ENCODE data around the gene CRABP2. TPM values are rescaled to one million over a fixed set of nuclear protein-coding genes. Genes with fewer than 3 reads are reported as not detected.

Gene CRABP2
- total RNA-seq, 1 experiment from 2014 or later = 1.9 TPM

- H3K9me3 Mint-ChIP-seq (ENCODE audit: unreplicated experiment) = no peaks in the 10 kb centered on the region
- no peak for TF ChIP-seq CTCF (IDR thresholded peaks at IDR 0.05; ENCODE audit: unreplicated experiment)
- peaks cover 36% of the 10 kb centered on the region for H3K4me1 Mint-ChIP-seq (ENCODE audit: insufficient read depth, unreplicated experiment)
- DNase-seq (ENCODE audit: unreplicated experiment) = no peak
- no peak overlapping the region for H3K27ac Mint-ChIP-seq (ENCODE audit: low read depth, unreplicated experiment)
- ChIA-PET CTCF (interaction anchor here (0.6 to 13.0 kb wide), 6 partner anchors 16 to 306 kb away, joined by 3 to 552 read pairs (median 7); partner anchors contain the start of genes HAPLN2 and NES), POLR2A (no interaction called here)
- intact Hi-C loops (cut with micrococcal nuclease) = no loop called here
- H3K27me3 Mint-ChIP-seq (ENCODE audit: insufficient read depth, unreplicated experiment) = no peaks in the 10 kb centered on the region
- no TSS peak for BruUV-seq (replicated peaks)
- H3K36me3 Mint-ChIP-seq (ENCODE audit: insufficient read depth, unreplicated experiment) = peaks cover 4% of the 10 kb centered on the region
- H3K4me3 Mint-ChIP-seq (ENCODE audit: unreplicated experiment) = no peak overlapping the region
Observed at GRCh38 chr1:156664767-156665411, 40.5 kb downstream of the CRABP2 start.

GRCh38 chr1:156664046-156664766, 41.2 kb downstream of the CRABP2 start:
- Mint-ChIP-seq H3K4me3 (ENCODE audit: unreplicated experiment) (no peak overlapping the region), H3K27ac (ENCODE audit: low read depth, unreplicated experiment) (no peak overlapping the region)

GRCh38 chr1:156663178-156663577, 42.2 kb downstream of the CRABP2 start:
- intact Hi-C loops (cut with micrococcal nuclease) = no loop called here
- DNase-seq (ENCODE audit: unreplicated experiment) = peak; percentile 35
- BruUV-seq (replicated peaks) = no TSS peak
- POLR2A ChIA-PET = interaction anchor here (0.6 to 1.4 kb wide), 2 partner anchors 23 to 104 kb away, joined by 3 to 4 read pairs; partner anchors contain the start of gene PRCC
- no peaks in the 10 kb centered on the region for H3K9me3 Mint-ChIP-seq (ENCODE audit: unreplicated experiment)
- H3K4me3 Mint-ChIP-seq (ENCODE audit: unreplicated experiment) = no peak overlapping the region
- H3K27me3 Mint-ChIP-seq (ENCODE audit: insufficient read depth, unreplicated experiment) = no peaks in the 10 kb centered on the region
- H3K27ac Mint-ChIP-seq (ENCODE audit: low read depth, unreplicated experiment) = no peak overlapping the region
- CTCF ChIA-PET = interaction anchor here (1.1 to 13.0 kb wide), 3 partner anchors 17 to 63 kb away, joined by 3 to 552 read pairs (median 396); partner anchors contain the start of genes HAPLN2 and NES
- no peak for TF ChIP-seq CTCF (IDR thresholded peaks at IDR 0.05; ENCODE audit: unreplicated experiment)
- peaks cover 12% of the 10 kb centered on the region for H3K36me3 Mint-ChIP-seq (ENCODE audit: insufficient read depth, unreplicated experiment)
- H3K4me1 Mint-ChIP-seq (ENCODE audit: insufficient read depth, unreplicated experiment) = peaks cover 44% of the 10 kb centered on the region

More at GRCh38 chr1:156664046-156664766, 41.2 kb downstream of the CRABP2 start:
- TF ChIP-seq CTCF (IDR thresholded peaks at IDR 0.05; ENCODE audit: unreplicated experiment) = no peak
- DNase-seq (ENCODE audit: unreplicated experiment) = no peak
- CTCF ChIA-PET = interaction anchor here (0.7 to 13.0 kb wide), 6 partner anchors 16 to 106 kb away, joined by 3 to 552 read pairs (median 7); partner anchors contain the start of genes HAPLN2 and NES
- no peaks in the 10 kb centered on the region for H3K9me3 Mint-ChIP-seq (ENCODE audit: unreplicated experiment)
- H3K27me3 Mint-ChIP-seq (ENCODE audit: insufficient read depth, unreplicated experiment) = no peaks in the 10 kb centered on the region
- peaks cover 11% of the 10 kb centered on the region for H3K36me3 Mint-ChIP-seq (ENCODE audit: insufficient read depth, unreplicated experiment)
- POLR2A ChIA-PET = no interaction called here
- BruUV-seq (replicated peaks) = no TSS peak
- intact Hi-C loops (cut with micrococcal nuclease) = no loop called here
- peaks cover 43% of the 10 kb centered on the region for H3K4me1 Mint-ChIP-seq (ENCODE audit: insufficient read depth, unreplicated experiment)

DNA sequence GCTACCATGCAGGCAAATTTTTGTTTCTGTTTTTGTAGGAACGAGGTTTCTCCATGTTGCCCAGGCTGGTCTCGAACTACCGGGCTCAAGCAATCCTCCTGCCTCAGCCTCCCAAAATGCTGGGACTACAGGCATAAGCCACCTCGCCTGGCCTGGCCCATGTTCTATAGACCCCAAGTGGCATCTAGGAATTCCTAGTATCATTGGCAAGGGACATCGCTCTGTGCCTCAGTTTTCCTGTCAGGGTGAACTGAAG, 42.7 kb downstream of the CRABP2 start:
- BruUV-seq (replicated peaks) = no TSS peak
- no peak for DNase-seq (ENCODE audit: unreplicated experiment)
- POLR2A ChIA-PET = interaction anchor here (0.6 to 3.6 kb wide), 3 partner anchors 24 to 105 kb away, joined by 3 to 58 read pairs (median 4); partner anchors contain the start of genes ISG20L2, METTL25B and PRCC
- H3K36me3 Mint-ChIP-seq (ENCODE audit: insufficient read depth, unreplicated experiment) = peaks cover 13% of the 10 kb centered on the region
- no peak overlapping the region for H3K4me3 Mint-ChIP-seq (ENCODE audit: unreplicated experiment)
- intact Hi-C loops (cut with micrococcal nuclease) = no loop called here
- no peaks in the 10 kb centered on the region for H3K27me3 Mint-ChIP-seq (ENCODE audit: insufficient read depth, unreplicated experiment)
- H3K4me1 Mint-ChIP-seq (ENCODE audit: insufficient read depth, unreplicated experiment) = peaks cover 48% of the 10 kb centered on the region
- CTCF ChIA-PET = interaction anchor here (0.9 to 13.0 kb wide), 5 partner anchors 18 to 176 kb away, joined by 3 to 552 read pairs (median 18); partner anchors contain the start of genes CRABP2, HAPLN2 and NES
- no peak overlapping the region for H3K27ac Mint-ChIP-seq (ENCODE audit: low read depth, unreplicated experiment)
- no peak for TF ChIP-seq CTCF (IDR thresholded peaks at IDR 0.05; ENCODE audit: unreplicated experiment)
- H3K9me3 Mint-ChIP-seq (ENCODE audit: unreplicated experiment) = no peaks in the 10 kb centered on the region
